ENCODE measurements around the gene REEP5.
"Not testable (repeated sequence)": the region's sequence is repeated elsewhere in the genome, so short reads cannot be mapped to it uniquely, and the experiment has no call there.

The REEP5 gene

GRCh38 chr5:112892776-112893175 lies 29.3 kb downstream of the REEP5 start:
- in situ Hi-C loops (cut with MboI; ENCODE audit: low sequenced_read_pairs), result no loop called here

- in situ Hi-C loops (cut with MboI; ENCODE audit: low sequenced_read_pairs), result not testable (repeated sequence)
These were observed 30.0 kb downstream of the REEP5 start for GRCh38 chr5:112892066-112892465.

GRCh38 chr5:112886975-112887374 lies 35.1 kb downstream of the REEP5 start:
- in situ Hi-C loops (cut with MboI; ENCODE audit: low sequenced_read_pairs), result no loop called here

GRCh38 chr5:112885001-112885400 lies 37.0 kb downstream of the REEP5 start:
- in situ Hi-C loops (cut with MboI; ENCODE audit: low sequenced_read_pairs), result no loop called here

- in situ Hi-C loops (cut with MboI; ENCODE audit: low sequenced_read_pairs), result no loop called here
These were observed 38.8 kb downstream of the REEP5 start for GRCh38 chr5:112883192-112883591.

GRCh38 chr5:112880219-112880964 lies 41.6 kb downstream of the REEP5 start:
- in situ Hi-C loops (cut with MboI; ENCODE audit: low sequenced_read_pairs), result no loop called here

- in situ Hi-C loops (cut with MboI; ENCODE audit: low sequenced_read_pairs), result no loop called here
These were observed 43.3 kb downstream of the REEP5 start for GRCh38 chr5:112878760-112879159.

- in situ Hi-C loops (cut with MboI; ENCODE audit: low sequenced_read_pairs), result no loop called here
These were observed 43.9 kb downstream of the REEP5 start for GRCh38 chr5:112878101-112878500.

- in situ Hi-C loops (cut with MboI; ENCODE audit: low sequenced_read_pairs), result no loop called here
These were observed 45.7 kb downstream of the REEP5 start for GRCh38 chr5:112876362-112876761.

GRCh38 chr5:112870966-112871365 lies 51.1 kb downstream of the REEP5 start:
- in situ Hi-C loops (cut with MboI; ENCODE audit: low sequenced_read_pairs), result no loop called here

GRCh38 chr5:112869948-112870347 lies 52.1 kb downstream of the REEP5 start:
- in situ Hi-C loops (cut with MboI; ENCODE audit: low sequenced_read_pairs), result no loop called here

GRCh38 chr5:112867411-112867810 lies 54.6 kb downstream of the REEP5 start:
- in situ Hi-C loops (cut with MboI; ENCODE audit: low sequenced_read_pairs), result no loop called here

GRCh38 chr5:112866739-112867138 lies 55.3 kb downstream of the REEP5 start:
- in situ Hi-C loops (cut with MboI; ENCODE audit: low sequenced_read_pairs), result no loop called here

- in situ Hi-C loops (cut with MboI; ENCODE audit: low sequenced_read_pairs), result no loop called here
These were observed 56.9 kb downstream of the REEP5 start for GRCh38 chr5:112865128-112865527.

- in situ Hi-C loops (cut with MboI; ENCODE audit: low sequenced_read_pairs), result no loop called here
These were observed 58.5 kb downstream of the REEP5 start for GRCh38 chr5:112863549-112863948.

- in situ Hi-C loops (cut with MboI; ENCODE audit: low sequenced_read_pairs), result no loop called here
These were observed 59.9 kb downstream of the REEP5 start for GRCh38 chr5:112862085-112862484.

GRCh38 chr5:112861638-112861985 lies 60.4 kb downstream of the REEP5 start:
- in situ Hi-C loops (cut with MboI; ENCODE audit: low sequenced_read_pairs), result no loop called here

- in situ Hi-C loops (cut with MboI; ENCODE audit: low sequenced_read_pairs), result no loop called here
These were observed 60.9 kb downstream of the REEP5 start, which contains the start of gene SRP19 for GRCh38 chr5:112860929-112861637. Gene SRP19 (plus strand): TSS chr5:112861287. CDS start chr5:112861377, 90 bp downstream.

- in situ Hi-C loops (cut with MboI; ENCODE audit: low sequenced_read_pairs), result not testable (repeated sequence)
These were observed 61.5 kb downstream of the REEP5 start for GRCh38 chr5:112860571-112860928.

- in situ Hi-C loops (cut with MboI; ENCODE audit: low sequenced_read_pairs), result no loop called here
These were observed 64.2 kb downstream of the REEP5 start for GRCh38 chr5:112857866-112858265.

- in situ Hi-C loops (cut with MboI; ENCODE audit: low sequenced_read_pairs), result no loop called here
These were observed 67.4 kb downstream of the REEP5 start for GRCh38 chr5:112854651-112855050.

GRCh38 chr5:112849912-112850311 lies 72.1 kb downstream of the REEP5 start:
- in situ Hi-C loops (cut with MboI; ENCODE audit: low sequenced_read_pairs), result no loop called here
